ENCODE data around the gene VIM. TPM values are rescaled to one million over a fixed set of nuclear protein-coding genes. Genes with fewer than 3 reads are reported as not detected.

Gene VIM
- total RNA-seq (2022; extraction: Qiagen RNA extraction; ENCODE audit: low read depth), result 1,774 to 2,057 TPM (median 1,913 TPM) in 5 replicates

GRCh38 chr10:17228091-17229015 lies at the start of gene VIM:
VIM (plus strand) TSS chr10:17228241; CDS start chr10:17229423, 1,182 bp downstream.

GRCh38 chr10:17200912-17201793 lies 26.9 kb upstream of the VIM start, which contains the start of gene TRDMT1:
TRDMT1 (minus strand) TSS chr10:17201672; CDS start chr10:17201634, 38 bp downstream.

Other genes with a start within 250 kb of the VIM start
- gene CUBN, start 98.4 kb upstream of the VIM start, total RNA-seq (2022; extraction: Qiagen RNA extraction; ENCODE audit: low read depth), result 0.05 to 0.28 TPM (median 0.11 TPM) in 5 replicates
- 2.5 to 4.4 TPM (median 3.4 TPM) in 5 replicates for gene TRDMT1, start 26.6 kb upstream of the VIM start, total RNA-seq (2022; extraction: Qiagen RNA extraction; ENCODE audit: low read depth)
- 0.07 to 0.13 TPM in 2 of 5 replicates, not detected in the others for gene ST8SIA6, start 226.4 kb downstream of the VIM start, total RNA-seq (2022; extraction: Qiagen RNA extraction; ENCODE audit: low read depth)